T1000 (cell line): ENCODE results near the gene LPCAT1.
A peak's percentile ranks its signal among the peaks of the same experiment; 100 is the strongest.
"Not testable (repeated sequence)": the region's sequence is repeated elsewhere in the genome, so short reads cannot be mapped to it uniquely, and the experiment has no call there.

Experiments used
- DNase-seq: peaks from one replicate; lab custom pipeline; 2025; ENCODE audit warnings: mixed read lengths; lab: John Stamatoyannopoulos, UW

The LPCAT1 gene

DNA sequence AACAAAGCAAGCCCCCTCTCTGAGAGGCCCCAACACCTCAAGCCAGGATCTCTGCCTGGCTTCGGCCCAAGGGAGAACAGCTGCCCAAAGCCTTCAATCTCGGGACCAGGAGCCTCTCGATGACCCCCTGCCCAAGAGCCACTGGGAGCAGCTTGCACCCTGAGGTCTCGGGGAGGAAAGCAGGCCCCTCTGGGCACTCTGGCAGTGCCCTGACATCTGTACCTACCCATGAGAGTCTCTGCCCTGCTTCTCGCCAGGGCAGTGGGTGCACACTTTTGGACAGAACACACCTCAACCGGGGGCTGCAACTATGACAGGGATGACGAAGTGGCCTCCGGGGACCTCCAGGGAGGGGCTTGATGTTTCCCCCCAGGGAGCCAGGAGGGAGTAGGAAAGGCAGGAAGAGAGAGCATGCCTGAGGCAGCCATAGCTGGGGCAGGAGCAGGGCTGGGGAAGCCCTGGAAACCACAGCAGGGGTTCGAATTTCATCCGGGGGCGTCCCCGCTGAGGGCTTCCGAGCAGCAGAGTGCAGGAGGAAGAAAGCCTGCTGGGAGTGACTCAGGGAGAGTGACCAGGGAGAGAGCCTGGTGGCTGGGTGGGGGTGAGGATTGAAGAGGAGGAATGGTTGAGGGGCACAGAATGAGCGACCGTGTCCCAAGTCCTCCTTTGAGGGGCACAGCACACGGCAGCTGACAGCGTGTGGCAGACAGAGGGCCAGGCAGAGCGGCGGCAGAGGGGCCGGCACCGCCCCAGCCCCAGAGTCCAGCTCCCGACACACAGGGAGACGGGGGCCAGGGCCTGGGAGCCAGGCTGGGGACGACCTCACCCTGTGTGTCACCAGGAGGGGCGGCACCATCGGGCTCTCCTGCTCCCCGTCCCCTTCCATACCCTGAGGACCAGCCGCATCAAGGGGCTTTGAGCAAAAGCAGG, 1.8 kb downstream of the LPCAT1 start:
- peak; percentile 30 for DNase-seq

- no peak for DNase-seq
Observed at GRCh38 chr5:1520791-1521453, 2.8 kb downstream of the LPCAT1 start.

GRCh38 chr5:1519631-1520210, 4.0 kb downstream of the LPCAT1 start:
- DNase-seq = no peak

GRCh38 chr5:1517838-1518237, 5.9 kb downstream of the LPCAT1 start:
- DNase-seq = no peak

DNA sequence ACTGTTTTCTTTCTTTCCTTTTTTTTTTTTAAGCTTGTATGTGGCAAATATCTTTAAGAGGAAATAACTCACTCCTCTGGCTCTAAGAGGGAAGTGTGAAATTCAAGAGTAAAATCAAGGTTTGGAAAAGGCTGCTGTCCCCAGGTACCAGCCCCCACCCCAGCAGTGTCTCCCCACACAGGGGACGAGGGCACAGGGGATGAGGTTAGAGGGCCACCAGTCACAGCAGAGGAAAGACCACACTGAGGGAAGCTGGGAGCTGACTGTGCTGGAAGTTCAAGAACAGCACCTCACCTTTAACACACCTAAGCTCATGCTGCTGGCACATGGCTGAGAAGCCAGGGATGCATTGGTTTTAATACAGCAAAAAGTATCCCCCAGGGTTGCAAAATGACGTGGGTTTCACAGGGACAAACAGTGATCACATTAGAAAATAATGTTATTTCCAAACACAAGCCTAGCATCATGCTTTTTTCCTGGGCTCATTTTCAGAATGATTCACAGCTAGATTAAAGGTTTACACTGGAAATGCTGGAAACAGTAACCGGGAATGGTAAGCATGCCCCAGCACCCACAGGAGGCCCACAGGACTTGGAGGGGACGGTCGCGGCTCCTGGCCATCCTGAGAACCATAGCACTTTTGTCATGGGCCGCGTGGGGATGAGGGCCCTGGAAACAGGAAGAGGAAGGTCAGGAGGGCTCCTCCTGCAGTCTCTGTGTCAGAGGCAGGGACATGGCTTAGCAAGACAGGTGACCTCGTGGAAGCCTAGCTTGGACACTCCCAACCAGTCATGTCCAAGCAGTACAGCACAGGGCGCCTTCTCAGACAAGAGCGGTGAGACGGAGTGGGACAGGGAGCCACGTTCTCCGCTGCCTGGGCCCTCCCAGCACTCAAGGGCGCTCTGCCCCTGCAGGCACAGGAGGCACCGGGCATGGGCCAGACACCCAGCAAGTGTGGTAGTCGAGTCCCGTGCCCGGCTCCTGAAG, 6.9 kb downstream of the LPCAT1 start:
- no peak for DNase-seq

- no peak for DNase-seq
Observed at GRCh38 chr5:1515921-1516571, 7.7 kb downstream of the LPCAT1 start.

GRCh38 chr5:1515311-1515920, 8.3 kb downstream of the LPCAT1 start:
- DNase-seq = no peak

DNA sequence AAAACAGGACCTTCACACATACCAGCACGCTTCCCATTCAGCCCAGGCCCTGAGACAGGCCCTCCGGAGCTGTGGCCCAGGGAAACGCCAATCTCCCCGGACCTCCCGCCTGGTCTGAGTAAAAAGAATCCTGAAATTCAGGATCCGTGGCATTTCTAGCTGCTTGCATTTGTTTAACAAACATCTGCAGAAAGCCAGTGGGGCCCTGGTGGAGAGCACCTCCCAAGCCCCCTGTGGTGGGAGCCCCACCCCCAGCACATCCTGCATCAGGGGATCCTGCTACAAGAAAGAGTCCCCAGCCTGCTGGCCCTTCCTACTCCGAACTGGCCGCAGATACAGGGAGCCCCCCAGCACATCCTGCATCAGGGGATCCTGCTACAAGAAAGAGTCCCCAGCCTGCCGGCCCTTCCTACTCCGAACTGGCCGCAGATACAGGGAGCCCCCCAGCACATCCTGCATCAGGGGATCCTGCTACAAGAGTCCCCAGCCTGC, 8.9 kb downstream of the LPCAT1 start:
- DNase-seq = not testable (repeated sequence)

- no peak for DNase-seq
Observed at GRCh38 chr5:1514027-1514818, 9.5 kb downstream of the LPCAT1 start.

DNA sequence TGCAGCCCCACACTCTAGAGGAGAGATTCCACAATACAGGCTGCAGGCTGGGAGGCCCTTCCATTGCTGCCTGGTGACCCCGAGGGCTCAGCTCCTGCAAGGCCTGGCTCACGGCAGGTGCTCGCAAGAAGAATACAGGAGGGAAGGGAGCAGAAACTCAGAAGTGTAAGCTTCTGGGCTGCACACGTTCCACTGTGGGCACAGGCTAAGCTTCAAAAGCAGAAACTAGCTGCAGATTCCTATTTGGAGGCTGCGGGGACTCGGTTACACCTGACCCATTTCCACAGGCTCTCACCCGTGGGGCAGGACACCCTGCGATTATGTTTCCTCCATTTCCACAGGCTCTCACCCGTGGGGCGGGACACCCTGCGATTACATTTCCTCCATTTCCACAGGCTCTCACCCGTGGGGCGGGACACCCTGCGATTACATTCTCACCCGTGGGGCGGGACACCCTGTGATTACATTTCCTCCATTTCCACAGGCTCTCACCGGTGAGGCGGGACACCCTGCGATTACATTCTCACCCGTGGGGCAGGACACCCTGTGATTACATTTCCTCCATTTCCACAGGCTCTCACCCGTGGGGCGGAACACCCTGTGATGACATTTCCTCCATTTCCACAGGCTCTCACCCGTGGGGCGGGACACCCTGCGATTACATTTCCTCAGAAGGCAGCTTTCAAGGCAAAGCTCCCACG, 10.3 kb downstream of the LPCAT1 start:
- DNase-seq = no peak

- no peak for DNase-seq
Observed at GRCh38 chr5:1512541-1513291, 11.0 kb downstream of the LPCAT1 start.

DNA sequence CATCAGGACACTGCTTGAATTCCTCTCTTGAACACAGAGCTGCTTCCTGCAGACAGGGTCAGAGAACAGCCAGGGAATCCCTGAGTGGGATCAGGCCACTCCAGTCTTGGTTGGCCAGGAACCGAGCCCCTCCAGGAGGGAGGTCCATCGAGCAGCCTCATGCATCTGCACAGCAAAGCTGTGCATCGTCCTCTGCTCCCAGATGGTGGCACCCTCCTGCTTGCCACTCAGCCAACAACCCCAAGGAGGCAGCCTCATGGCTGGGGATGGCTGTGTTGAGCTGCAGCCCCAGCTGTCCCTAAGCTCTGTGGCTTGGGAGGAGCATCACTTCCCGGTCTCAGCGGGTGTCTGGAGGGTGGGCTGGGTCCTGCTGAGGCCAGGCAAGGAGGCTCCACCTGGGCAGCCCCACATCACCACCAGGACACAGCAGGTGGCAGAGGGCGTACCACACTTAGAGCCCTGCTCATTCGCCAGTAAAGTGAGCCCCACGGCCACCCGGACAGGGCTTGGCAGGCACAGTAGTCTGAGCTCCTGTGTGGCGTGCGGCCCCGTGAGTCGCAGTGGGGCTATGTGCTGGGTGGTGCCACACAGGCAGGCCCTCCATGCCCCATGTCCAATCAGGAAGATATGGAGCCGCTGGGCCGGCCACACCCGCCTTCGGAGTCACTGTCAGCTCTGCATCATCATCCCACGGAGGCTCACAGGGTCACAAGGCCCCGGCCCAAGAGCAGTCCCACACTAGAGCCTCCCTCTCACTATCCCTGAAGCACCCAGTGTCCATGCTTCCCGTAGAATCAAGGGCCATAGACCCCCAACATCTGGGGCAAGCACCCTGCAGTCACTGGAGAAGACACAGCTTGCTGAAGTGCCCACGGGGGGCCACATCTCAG, 11.9 kb downstream of the LPCAT1 start:
- DNase-seq = peak; percentile 34

DNA sequence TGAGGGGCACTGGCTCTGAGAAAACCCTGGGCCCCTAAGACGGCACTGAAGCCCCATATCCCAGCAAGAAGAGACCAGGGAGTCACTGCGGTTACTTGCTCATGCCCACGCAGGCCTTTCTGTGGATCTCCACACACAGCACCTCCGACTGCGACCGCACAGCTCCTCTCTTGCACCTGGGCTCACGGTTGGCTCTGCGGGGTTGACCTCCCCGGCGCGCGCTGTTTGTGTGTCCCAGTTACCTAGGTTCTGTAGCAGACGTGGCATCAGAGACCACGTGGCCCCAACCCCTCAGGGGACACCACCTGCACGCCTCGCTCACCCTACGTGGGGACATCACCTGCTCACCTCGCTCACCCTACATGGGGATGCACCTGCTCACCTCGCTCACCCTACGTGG, 12.7 kb downstream of the LPCAT1 start:
- no peak for DNase-seq

DNA sequence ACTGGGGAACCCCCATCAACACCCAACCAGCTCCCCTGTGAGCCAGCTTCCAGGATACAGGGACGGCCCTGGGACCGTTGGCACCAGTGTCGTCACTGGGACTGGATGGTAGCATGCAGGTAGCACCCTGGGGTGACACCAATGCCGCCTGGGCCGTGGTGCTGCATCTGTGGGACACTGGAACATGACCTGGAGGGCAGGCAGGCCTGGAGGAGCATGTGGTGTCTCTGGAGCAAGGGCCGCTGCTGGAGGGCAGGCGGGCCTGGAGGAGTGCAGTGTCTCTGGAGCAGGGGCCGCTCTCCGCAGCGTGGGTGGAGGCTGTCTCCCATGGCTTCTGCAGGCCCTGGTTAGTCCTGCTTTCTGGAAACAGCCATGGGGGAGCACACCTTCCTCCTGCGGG, 13.1 kb downstream of the LPCAT1 start:
- DNase-seq = no peak

- no peak for DNase-seq
Observed at GRCh38 chr5:1510151-1510561, 13.6 kb downstream of the LPCAT1 start.

DNA sequence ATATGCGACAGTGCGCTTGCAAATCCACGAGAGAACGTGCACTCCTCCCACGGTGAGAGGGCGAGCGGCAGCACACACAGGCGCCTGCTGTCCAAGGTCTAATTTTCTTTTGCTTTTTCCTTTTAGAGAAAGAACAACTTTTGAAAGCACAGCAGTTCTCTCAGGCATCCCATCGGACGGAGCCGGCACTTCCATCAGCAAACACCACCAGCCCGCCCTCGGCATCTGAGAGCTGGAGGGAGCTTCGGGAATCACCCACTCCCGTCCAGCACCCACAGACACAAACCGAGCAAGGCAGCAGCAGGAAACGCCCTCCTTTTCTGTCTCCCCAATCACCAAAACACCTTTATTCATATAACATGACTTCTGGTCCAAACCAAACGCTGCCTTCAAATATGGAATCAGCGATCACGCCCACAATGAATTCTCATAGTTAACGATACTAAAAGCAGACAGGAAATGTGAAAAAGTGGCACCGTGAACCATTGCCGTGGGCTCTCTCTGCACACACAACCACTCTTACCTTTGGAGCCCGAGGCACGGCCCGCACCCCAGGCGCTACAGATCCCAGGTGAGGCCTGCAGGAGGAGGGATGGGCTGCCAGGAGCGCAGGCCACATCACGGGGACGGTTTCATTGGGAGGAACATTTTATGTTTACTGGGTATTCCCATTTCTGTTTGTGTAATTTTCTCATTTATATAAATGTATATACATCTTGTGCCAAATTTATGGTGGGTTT, 14.2 kb downstream of the LPCAT1 start:
- DNase-seq = no peak
